HG03066 (cell line): ENCODE measurements around the gene ATP6V0B.

Source experiments
- ATAC-seq: cut with Tn5 transposase; IDR thresholded peaks from one replicate; pipeline ENCODE4 v1.9.1; 2021; ENCODE audit warnings: low read depth; ENCODE audit not compliant: unreplicated experiment

The ATP6V0B gene

GRCh38 chr1:43945674-43946235, 29.0 kb upstream of the ATP6V0B start:
- no peak for ATAC-seq

GRCh38 chr1:43946236-43947060, 28.3 kb upstream of the ATP6V0B start, which contains the start of gene IPO13:
Gene IPO13, plus strand, starts transcription at chr1:43946950. Its CDS starts 651 bp downstream, at chr1:43947601.
- ATAC-seq, result peak; percentile 89

GRCh38 chr1:43947061-43947873, 27.5 kb upstream of the ATP6V0B start:
- no peak for ATAC-seq

- no peak for ATAC-seq
These were observed 26.8 kb upstream of the ATP6V0B start for GRCh38 chr1:43947874-43948437.

GRCh38 chr1:43949678-43950077, 25.1 kb upstream of the ATP6V0B start:
- ATAC-seq, result no peak

GRCh38 chr1:43951021-43951985, 23.5 kb upstream of the ATP6V0B start:
- no peak for ATAC-seq

- ATAC-seq, result no peak
These were observed 21.9 kb upstream of the ATP6V0B start for GRCh38 chr1:43952731-43953346.

- no peak for ATAC-seq
These were observed 21.4 kb upstream of the ATP6V0B start for GRCh38 chr1:43953361-43953760.

GRCh38 chr1:43954036-43954435, 20.7 kb upstream of the ATP6V0B start:
- ATAC-seq, result no peak

DNA sequence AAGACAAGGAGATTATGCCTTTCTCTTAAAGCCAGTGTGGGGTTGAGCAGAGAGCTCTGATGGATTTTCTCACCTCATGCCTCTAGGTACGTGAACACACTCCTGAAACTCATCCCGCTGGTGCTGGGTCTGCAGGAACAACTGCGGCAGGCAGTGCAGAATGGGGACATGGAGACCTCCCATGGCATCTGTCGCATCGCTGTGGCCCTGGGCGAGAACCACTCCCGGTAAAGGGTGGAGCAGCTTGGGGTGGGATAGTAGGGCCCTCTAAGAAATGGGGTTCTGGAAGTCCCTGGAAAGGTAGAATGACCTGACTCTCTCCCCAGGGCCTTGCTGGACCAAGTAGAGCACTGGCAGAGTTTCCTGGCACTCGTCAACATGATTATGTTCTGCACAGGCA, 18.5 kb upstream of the ATP6V0B start:
- ATAC-seq, result no peak

- no peak for ATAC-seq
These were observed 17.2 kb upstream of the ATP6V0B start for GRCh38 chr1:43957407-43958040.

- no peak for ATAC-seq
These were observed 16.2 kb upstream of the ATP6V0B start for GRCh38 chr1:43958351-43959255.

GRCh38 chr1:43960798-43961197, 14.0 kb upstream of the ATP6V0B start:
- no peak for ATAC-seq

- ATAC-seq, result no peak
These were observed 13.1 kb upstream of the ATP6V0B start for GRCh38 chr1:43961692-43962091.

DNA sequence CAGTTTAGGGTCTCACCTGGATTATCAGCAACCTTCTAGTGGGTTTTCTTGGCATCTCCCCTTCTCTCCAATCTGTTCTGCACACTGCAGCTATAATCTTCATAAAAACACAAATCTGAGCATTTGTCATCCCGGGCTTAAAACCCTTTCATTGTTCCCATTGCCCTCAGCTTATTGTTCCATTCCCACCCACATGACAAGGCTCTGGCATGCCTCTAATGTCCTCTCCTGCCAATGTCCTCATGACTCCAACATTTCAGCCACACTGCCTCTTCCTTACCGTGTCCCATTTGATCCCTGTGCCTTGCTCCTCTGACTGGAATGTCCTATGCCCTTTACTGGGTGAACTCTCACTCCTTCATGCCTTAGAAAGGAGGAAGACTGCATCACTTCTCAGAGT, 12.4 kb upstream of the ATP6V0B start:
- ATAC-seq, result no peak

- no peak for ATAC-seq
These were observed 11.8 kb upstream of the ATP6V0B start for GRCh38 chr1:43963006-43963405.

DNA sequence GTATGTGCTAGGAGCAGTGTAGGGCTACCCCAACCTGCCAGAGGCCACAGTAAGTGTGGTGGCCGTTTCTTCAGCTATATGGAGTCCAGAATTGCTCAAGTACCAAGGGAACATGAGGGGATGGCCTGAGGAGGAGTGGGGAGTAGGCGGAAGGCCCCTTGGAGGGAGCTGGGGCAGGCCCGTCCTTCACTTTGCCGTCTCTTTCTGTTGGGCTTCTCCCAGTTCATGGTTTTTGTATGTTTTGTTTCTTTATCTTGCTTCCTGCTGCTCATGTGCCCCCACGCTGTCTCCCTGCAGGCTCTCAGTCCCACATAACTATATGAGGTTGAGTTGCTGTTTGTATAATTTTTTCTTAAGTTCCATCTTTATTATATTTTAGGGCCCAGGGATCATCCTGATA, 10.9 kb upstream of the ATP6V0B start:
- ATAC-seq, result no peak

DNA sequence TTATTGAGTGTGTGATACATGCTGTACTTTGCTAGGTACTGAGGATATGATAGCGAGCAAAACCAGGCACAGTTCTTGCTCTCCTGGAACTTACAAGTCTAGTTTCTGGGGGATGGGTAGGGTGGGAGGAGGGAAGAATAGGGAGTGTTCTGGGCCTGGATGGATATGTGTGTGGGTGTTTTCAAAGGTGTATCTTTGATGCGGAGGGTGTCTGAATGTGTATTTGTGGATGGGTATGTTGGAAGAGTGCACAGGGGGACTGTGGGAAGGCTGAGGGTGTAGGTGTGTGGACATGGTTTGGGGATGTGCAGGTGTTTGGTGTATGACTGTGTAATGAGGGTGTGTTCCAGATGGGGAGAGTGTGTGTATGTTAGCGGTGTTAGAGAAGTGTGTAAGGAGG, 9.4 kb upstream of the ATP6V0B start:
- no peak for ATAC-seq
